NCI-H345 treated with DMSO at 0.1 percent for 48 hours (cell line): Measurements from ENCODE around the gene ALDH16A1.
"Not testable (repeated sequence)": the region's sequence is repeated elsewhere in the genome, so short reads cannot be mapped to it uniquely, and the experiment has no call there.

Experiments
- DNase-seq: peaks from one replicate; lab custom pipeline; 2025; ENCODE audit not compliant: unreplicated experiment; lab: John Stamatoyannopoulos, UW

Gene ALDH16A1

DNA sequence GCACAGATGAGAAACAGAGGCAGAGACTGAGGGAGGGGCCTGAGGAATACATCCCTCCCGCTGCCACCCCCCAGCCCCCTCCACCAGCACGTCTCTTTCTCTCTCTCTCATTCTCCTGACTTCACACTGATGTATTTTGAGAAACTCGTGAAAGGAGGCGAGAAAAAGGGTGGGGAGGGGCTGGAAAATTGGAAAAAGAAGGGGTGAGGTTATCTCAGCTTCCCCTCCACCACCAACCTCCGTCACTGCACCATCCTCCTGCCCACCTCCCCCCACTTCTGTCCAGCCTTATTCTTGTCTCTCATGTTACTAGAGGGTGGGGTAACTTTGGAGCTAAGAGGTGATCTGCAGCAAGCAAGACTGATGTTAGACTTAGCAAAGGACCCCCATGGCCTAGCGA, 13.2 kb upstream of the ALDH16A1 start:
- no peak for DNase-seq

DNA sequence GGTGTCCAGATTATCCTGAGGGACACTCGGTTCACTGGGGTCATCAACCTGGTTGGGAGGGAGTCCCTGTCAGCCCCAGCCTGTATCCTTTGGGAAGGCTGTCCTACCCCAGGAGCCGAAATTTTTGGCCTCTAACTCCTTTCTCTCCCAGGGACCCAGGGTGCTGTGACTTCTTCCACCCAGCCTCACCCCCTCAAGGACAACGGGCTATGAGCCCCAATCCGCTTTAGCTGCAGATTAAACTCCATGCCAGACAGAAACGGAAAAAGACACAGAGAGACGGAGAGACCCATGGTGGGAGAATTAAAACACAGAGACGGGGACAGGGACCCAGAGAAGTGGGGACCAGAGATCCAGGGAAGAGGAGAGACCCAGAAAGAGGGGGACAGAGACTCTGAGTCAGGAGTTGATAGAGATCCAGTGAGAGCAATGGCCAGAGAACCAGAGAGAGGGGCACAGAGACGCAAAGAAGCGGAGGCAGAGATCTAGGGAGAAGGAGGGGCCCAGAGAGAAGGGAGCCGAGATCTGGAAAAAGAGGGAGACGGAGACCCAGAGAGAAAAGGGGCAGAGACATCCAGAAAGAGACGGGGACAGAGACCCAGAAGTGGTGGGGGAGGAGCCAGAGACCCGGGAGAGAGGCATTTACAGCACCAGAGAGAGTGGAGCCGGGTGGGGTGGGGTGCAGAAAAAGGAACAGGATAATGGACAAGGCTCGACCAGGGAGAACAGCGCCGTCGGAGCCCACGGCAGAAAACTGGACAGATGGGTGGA, 12.4 kb upstream of the ALDH16A1 start:
- no peak for DNase-seq

DNA sequence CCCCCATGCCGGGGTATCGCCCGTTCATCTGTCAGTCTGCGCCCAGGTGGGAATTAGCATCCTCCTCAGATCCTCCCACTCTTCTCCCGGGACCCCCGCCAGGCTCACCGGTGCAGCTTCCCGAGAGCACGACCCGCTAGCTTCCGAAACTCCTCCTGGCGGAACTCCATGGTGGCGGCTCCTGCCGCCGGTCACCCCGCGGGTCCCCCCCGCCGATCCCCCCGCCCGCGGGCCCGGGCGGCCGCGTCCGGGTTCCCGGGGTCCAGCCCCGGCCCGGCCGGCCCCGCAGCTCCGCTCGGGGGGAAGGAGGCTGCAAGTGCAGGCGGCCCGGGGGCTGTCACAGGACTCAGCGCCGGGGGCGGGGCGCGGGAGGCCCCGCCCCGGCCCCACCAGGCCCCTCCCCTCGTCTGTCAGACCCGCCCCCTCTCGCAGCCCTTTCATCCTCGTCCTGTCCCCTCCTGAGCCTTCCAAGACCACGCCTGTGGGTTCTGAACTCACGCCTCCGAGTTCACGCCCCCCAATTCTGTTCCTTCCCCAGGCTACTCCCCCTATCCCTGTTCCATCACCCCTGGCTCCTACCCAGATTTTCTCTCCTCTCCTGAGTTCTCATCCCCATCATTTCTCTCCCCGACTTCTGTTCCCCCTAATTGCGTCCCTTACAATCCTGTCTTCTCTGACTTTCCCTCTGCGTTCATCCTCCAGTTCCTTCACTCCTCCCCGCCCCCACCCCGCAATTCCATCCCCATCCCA, 11.6 kb upstream of the ALDH16A1 start, which contains the start of gene SLC17A7:
SLC17A7 (minus strand) TSS at position 318 of the 750 bp plus-strand sequence; CDS start at position 170, 148 bp downstream.
- peak; percentile 35 for DNase-seq

DNA sequence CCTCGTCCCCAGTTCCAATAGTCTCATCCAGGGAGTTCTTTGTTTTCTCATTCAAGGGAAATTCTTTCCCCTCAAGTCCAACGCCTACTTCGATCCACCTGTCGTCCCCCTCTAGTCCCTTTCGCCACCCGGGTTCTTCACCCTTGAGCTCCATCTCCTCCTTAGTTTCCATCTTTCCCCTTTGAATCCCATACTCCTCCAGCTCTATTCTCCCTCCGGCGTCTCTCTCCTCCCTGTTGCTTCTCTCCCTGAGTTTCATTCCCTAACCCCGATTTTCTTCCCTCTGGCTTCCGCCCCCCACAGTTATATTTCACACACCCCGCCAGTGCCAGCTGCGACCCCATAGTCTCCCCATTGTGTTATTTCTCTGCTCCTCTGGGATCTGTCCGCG, 11.1 kb upstream of the ALDH16A1 start:
- DNase-seq, result no peak

DNA sequence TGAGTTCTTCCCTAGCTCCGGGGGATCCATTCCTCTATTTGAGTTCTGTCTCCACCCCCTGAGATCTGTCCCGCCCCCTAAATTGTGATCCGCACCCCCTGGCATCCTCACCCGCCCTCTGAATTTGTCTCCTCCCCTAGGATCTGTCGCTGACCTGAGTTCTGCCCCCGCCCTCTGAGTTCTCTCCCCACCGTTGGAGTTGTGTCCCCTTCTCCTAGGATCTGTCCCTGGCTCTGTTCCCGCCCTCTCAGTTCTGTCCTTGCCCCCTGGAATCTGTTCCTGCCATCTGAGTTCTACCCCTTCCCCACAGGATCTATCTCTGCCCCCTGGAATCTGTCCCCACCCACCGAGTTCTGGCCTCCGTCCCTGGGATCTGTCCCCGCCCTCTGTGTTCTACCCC, 10.7 kb upstream of the ALDH16A1 start:
- DNase-seq, result peak; percentile 45

DNA sequence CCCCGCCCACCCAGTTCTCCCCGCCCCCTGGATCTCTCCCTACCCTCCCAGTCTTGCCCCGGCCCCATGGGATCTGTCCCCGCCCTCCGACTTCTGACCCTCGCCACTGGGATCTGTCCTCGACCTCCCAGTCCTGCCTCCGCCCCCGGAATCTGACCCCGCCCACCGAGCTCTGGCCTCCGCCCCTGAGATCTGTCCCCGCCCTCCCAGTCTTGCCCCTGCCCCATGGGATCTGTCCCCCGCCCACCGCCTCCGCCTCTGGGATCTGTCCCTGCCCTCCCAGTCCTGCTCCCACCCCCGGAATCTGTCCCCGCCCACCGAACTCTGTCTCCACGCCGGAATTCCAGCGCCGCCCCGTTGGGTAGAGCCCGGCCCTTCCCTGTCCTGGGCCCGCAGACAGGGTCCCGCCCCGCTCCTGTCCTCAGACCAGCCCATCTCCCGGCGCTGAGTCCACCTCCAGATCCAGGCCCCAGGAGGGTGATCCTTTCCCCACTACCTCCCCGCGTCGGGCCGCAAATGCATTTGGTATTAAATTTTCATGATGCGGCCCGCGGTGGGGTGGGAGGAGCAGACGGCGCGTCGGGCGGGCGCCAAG, 10.2 kb upstream of the ALDH16A1 start:
- peak; percentile 73 for DNase-seq

DNA sequence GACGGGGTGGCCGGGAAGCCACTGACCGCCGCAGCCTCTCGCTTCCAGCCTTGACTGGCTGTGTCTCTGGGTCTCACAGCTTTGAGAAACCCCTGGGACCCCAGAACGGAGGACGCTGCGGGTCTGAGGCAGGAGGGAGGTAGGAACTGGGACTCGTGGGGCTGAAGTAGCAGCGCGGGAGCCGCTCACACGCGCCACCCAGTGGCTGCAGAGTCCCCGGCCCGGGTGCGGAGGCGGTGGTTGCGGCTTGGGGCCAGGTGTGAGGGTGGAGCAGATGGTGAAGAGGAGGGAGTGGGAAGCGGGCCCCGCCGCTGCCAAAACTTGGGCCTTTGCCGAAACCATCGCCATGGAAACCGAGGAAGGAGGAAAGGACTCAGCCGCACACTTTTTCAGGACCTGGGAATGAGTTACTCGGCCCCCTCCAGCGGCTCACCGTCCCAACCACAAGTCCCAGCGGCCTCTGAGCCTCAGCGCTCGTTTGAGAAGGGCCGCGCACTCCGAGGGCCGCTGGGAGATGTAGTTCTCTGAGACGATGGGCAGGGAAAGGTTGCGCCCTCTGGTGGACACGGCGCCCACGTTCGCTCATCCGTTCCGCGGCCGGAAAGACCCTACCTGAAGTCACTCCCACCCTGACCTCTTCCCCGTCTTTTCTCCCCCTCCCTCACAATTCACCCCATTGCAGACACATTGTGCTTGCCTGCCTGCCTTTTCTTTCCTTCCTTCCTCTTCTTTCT, 9.5 kb upstream of the ALDH16A1 start:
- DNase-seq, result peak; percentile 81

DNA sequence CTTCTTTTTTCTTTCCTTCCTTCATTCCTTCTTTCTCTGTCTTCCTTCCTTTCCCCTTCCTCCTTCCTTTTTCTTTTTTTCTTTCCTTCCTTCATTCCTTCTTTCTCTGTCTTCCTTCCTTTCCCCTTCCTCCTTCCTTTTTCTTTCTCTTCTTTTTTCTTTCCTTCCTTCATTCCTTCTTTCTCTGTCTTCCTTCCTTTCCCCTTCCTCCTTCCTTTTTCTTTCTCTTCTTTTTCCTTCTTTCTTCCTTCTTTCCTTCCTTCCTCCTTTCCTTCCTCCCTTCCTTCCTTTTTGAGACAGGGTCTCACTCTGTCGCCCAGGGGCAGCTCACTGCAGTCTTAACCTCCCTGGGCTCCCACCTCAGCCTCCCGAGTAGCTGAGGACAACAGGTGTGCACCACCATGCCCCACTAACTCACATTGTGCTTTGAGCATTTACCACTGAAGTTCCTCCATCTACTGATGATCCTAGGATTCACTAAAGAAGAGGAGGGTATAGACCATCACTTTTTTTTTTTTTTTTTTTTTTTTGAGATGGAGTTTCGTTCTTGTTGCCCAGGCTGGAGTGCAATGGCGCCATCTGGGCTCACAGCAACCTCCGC, 8.8 kb upstream of the ALDH16A1 start:
- DNase-seq, result not testable (repeated sequence)

DNA sequence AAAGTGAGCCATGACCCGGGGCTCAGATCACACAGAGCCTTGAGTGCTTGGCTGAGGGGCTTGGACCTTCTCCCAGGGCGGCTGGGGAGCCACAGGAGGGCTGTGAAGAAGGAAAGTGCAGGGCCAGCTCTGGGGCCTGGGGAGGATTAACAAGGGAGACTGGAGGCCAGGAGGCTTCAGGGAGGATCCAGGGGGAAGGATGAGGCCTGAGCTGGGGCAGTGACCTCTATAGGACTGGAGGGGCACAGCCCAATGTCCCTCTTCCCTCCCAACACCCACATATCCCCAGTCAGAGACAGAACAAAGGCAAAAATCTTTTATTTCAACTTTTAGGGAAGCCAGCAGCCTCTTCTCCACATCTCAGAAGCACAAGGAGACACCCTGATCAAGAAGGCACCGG, 7.0 kb upstream of the ALDH16A1 start:
- DNase-seq, result no peak

DNA sequence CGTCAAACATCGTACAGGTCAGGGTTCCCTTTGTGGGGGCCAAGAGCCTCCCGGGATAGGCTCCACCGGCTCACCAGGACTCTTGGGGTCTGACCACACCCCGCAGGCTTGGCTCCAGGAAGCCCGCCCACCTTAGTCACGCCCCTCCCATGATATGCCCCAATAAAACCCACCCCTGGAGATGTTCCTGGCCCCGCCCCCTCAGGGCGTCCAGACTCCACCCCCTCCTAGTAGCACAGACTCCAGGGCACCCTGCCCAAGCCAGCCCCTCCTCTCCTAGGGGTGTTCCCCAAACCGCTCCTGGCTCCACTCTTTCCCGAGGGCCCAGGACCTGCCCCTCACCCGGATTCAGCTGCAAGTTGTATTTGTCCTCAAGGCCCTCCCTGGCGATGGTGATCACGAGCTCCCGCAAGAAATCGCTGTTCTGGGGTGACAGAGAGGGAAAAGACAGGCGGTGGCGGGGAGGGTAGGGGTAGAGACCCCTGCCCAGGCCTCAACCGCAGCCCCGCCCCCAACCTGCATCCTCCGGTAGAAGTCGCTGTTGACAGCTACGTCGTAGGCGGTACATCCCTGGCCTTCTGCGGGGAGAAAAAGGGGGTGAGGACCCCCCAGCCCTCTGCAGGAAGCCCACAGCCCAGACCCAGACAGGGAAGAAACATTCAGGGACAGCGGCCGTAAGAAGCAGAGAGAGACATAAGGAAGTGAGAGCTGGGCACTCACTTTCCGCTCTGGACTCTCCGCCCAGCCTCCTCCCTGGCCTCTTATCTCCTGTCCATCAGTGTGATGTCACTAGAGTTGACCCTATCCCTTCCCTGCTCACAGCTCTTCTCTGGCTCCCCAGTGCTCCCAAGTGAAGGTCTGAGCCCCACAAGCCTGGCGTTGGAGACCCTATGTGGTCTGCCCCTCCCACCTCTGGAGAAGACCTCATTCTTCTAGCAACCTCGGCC, 5.3 kb upstream of the ALDH16A1 start:
- DNase-seq, result no peak

DNA sequence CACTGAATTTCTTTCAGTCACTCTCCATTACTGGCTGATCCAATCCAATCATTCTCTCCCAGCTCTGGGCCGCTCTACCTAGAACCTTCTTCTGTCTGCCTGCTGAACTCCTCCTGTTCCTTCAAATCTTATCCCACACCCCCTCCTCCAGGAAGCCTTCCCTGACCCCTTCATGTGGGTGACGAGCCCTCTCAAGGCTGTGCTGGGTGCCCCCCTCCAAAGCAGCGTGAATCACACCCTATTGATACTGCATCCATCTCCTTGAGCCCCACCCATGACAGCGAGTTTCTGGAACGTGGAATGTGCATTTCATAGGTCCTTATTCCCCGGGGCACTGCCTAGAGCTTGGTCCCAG, 4.6 kb upstream of the ALDH16A1 start:
- DNase-seq, result no peak

DNA sequence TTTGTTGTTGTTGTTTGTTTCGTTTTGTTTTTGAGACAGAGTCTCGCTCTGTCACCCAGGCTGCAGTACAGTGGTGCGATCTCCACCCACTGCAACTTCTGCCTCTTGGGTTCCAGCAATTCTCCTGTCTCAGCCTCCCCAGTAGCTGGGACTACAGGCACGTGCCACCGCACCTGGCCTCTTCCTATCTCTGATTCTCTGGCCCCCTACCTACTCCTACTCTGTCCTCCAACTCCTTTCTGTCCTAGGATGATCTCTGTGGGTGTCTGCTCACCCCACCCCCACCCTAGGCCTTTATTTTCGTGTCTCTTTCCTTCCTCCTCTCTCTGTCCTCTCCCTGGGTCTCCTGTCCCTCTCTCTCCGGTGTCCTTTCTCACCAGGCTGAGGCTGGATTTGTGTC, 2.6 kb upstream of the ALDH16A1 start:
- no peak for DNase-seq

DNA sequence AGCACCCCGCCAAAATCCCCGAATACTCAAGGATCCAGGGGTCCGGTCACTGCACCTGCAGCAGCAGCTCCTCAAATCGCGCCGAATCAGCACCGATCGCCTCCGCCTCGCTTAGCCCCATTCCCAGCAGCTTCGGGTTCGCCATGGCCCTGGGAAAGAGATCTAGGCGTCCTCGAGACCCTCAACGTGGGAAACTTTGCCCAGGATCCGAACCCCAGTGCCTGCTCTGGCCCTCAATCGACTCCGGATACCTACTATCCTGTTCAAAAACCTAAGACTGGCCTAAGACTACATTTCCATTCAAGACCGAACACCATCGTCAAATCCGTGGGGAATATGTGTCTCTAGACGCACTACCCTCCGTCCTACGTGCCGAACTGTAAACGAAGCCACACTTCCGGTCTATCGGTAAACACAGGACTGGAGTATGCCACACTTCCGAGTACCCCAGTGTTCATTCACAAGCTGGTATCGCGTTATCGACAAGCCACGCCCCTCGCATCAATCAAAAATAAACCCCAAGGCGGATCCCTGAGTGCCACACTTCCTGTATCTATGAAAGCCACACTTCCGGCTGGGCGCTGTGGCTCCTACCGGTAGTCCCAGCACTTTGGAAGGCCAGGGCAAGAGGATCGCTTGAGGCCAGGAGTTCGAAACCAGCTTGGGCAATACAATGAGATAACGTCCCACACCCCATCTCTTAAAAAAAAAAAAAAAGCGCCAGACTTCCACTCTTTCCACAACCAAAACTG, 1.4 kb upstream of the ALDH16A1 start, which contains the start of gene PIH1D1:
PIH1D1 (minus strand) TSS at position 385 of the 752 bp plus-strand sequence; CDS start at position 145, 240 bp downstream.
- peak; percentile 86 for DNase-seq

DNA sequence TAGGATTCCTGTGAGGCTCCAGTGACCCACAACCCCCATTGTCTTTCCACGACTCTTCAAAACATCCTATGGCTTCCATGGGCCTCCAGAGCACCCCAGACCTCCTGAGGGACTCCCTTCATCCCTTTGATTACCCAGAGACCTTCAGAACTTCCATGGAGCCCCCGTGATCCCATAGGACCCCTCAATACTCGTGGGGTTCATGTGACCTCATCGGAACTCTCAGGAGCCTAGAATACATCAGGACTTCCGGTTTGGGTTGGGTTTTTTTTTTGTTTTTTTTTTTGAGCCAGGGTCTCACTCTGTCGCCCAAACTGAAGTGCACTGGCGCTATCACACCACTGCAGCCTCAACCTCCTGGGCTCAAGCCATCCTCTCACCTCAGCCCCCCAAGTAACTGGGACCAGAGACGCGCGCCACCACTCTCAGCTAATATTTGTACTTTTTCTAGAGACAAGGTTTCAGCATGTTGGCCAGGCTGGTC, 774 bp downstream of the ALDH16A1 start:
- DNase-seq, result no peak

DNA sequence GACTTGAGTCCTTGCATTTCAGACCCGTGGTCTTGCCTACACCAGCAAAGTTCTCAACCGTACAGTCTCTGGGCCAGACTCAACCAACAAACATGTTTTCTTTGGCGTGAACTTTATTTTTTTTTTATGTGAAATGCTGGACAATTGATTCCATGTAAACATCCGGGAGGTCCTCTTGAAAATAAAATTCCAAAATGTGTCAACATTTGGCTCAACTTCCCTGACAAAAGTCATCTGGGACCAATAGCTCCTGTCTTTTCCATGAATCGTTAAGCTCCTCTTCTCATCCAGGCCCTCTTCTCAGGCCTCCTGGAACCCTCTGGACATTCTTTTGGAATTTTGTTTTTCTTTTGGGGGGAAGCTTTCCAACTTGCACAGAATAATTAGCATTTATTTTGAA, 2.7 kb downstream of the ALDH16A1 start:
- DNase-seq, result no peak

DNA sequence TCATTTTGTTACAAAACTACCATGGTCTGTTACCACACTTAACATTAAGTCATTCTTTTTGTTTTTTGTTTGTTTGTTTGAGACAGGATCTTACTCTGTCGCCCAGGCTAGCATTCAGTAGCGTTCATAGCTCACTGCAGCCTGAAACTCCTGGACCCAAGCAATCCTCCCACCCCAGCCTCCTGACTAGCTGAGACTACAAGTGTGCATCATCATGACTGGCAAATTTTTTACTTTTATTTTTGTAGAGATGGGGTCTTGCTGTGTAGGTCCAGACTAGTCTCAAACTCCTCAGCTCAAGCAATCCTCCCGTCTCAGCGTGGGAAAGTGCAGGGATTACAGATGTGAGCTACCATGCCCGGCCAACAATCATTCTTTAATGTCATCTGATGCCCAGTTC, 3.3 kb downstream of the ALDH16A1 start:
- no peak for DNase-seq

DNA sequence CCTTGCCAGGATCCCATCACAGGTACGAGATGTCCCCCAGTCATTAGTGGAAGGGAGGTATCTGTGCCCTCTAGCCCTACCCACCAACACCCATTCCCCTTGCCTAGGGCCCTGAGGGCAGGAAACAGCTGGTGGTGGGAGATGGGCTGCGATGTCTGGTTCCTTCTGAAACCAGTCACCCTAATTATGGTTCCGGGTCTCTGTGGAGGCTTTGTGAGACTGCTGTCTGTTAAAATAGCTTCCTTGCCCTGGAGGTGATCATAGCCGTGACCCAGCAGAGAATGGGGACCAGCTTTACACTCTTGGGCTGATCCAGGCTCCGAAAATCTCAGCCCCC, 5.5 kb downstream of the ALDH16A1 start:
- no peak for DNase-seq

DNA sequence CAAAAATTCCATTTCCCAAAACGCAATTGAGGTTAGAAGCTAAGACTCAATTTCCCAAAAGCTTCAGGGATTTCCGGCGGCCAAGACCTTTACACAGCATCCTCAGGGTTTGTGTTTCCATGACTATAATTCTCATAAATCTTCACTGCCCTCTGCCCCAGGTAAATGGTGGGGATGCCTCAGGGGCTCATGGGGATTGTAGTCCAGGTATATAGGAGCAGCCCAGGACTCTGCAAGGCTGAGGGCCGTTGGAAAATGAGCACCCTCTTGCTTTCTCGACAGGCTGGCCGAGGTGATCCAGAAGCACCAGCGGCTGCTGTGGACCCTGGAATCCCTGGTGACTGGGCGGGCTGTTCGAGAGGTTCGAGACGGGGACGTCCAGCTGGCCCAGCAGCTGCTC, 6.4 kb downstream of the ALDH16A1 start:
- DNase-seq, result no peak

DNA sequence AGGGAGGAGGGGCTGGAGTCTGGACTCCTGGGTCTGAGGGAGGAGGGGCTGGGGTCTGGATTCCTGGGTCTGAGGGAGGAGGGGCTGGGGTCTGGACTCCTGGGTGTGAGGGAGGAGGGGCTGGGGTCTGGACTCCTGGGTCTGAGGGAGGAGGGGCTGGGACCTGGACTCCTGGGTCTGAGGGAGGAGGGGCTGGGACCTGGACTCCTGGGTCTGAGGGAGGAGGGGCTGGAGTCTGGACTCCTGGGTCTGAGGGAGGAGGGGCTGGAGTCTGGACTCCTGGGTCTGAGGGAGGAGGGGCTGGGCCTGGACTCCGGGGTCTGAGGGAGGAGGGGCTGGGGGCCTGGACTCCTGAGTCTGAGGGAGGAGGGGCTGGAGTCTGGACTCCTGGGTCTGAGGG, 8.1 kb downstream of the ALDH16A1 start:
- not testable (repeated sequence) for DNase-seq
